Uterus (tissue), 2 donors: Measurements from ENCODE around the gene SNAP29.

ENCODE experiments used
- CTCF ChIP-seq, 4 experiments: fragments of 200-600 bp in 2 of 4; fragments of 450-650 bp in 2 of 4; sonication (generic) in 2 of 4; IDR thresholded peaks; one replicate each; pipeline ENCODE4 v1.5.1; 2016 to 2019; ENCODE audit warnings: antibody characterized with exemption in 4 of 4, mild to moderate bottlenecking in 2 of 4, moderate library complexity in 1 of 4
- POLR2A ChIP-seq, 2 donors: fragments of 450-650 bp; IDR thresholded peaks; one replicate each; pipeline ENCODE4 v1.6.1; 2016; ENCODE audit warnings: antibody characterized with exemption in 2 of 2, mild to moderate bottlenecking in 1 of 2, moderate library complexity in 1 of 2

GRCh38 chr22:20919718-20920117, 60.9 kb downstream of the SNAP29 start:
- TF ChIP-seq CTCF (IDR thresholded peaks at IDR 0.05): no peak
- TF ChIP-seq POLR2A (IDR thresholded peaks at IDR 0.05): no peak
